HG03378 (cell line): ENCODE measurements around the gene TLE3.
"Not testable (repeated sequence)": the region's sequence is repeated elsewhere in the genome, so short reads cannot be mapped to it uniquely, and the experiment has no call there.

ENCODE experiments used
- ATAC-seq: cut with Tn5 transposase; IDR thresholded peaks from one replicate; pipeline ENCODE4 v1.9.1; 2021; ENCODE audit warnings: mild to moderate bottlenecking, moderate library complexity; ENCODE audit not compliant: unreplicated experiment

The TLE3 gene

DNA sequence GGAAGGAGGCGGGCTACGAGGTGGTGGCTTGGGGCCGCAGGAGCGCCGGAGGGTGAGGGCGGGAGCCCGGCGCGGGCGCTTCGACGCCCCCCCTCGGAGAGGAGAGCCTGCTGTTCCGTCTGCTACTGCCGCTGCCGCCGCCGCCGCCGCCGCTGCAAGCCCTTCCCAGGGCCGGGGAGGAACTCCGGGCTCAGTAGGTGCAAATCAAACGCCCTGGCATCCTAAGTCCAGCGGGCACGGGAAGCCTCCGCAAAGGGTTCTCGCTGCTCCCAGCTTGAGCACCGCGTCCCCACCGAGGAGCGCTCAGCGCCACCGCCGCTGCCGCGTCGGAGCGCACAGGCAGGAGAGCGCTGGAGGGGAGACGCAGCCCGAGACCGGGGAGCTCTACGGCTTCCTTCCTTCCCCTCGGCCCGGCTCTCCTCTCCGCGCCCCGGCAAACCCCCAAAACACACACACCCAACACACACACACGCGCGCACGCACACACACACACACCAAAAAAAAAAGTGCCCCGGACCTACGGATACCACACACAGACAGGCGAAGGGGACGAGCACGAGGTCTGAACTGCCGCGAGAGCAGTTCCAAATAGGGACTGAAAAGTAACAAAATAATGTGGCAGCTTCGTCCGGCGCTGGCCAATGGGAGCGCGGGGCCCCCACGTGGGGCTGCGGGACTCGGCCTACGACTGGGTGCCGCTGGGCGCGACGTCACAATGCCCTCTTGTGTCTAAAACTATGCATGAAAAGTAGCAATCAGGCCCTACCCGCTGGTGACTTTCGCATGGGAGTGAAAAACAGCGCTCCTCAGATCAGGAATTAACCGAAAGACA lies at the start of gene TLE3:
Gene TLE3, minus strand, starts transcription at position 597 of the 832 bp plus-strand sequence. CDS start 1,119 bp downstream, outside the sequence.
- peak; percentile 56 for ATAC-seq

DNA sequence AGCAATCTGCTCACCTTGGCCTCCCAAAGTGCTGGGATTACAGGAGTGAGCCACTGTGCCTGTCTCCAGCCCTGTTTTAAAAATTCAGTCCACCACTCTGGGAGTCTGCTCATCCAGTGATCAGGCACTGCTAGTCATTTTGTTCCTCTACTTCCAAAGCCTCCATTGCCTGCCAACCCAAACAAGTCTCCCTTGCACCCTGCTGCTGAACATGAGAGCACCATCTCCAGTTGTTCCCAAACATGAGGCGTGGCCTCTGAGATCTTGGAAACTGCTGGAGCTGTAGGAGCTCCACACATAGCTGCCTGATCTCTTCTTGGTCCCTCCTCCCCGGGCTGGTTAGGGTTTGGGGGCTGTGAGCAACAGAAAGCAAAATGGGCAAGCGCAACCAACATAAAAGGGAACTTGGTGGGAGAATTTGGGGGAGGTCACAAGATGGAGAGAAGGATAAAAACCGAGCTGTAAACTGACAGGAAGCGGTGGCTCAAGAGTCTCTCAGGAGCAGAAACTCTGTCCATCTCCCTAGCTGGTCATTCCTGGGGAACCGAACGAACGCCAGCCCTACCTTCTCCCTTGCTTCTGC lies 49.6 kb upstream of the TLE3 start:
- ATAC-seq = no peak

DNA sequence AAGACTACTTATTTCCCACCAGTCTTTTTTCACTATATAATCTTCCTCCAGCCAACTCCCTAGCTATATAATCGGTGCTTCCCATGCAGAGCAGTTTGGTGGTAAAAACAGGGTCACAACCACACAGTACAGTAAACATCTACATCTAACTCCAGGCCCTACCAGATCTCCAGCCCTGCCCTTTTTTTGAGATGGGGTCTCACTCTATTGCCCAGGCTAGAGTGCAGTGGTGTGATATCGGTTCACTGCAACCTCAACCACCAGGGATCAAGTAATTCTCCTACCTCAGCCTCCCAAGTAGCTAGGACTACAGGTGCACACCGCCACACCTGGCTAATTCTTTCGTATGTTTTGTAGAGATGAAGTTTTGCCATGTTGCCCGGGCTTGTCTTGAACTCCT lies 49.1 kb upstream of the TLE3 start:
- ATAC-seq = no peak

DNA sequence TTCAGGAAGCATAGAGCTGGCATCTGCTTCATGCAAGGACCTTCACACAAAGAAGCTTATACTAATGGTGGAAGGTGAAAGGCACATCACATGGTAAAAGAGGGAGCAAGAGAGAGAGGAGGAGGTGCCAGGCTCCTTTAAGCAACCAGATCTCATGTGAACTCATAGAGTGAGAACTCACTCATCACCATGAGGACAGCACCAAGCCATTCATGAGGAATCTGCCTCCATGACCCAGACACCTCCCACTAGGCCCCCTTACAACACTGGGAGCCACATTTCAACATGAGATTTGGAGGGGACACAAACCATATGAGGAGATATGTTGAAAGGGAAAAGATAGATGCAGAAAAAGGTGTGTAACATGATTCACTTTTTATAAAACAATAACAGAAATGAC lies 48.4 kb upstream of the TLE3 start:
- ATAC-seq = no peak

DNA sequence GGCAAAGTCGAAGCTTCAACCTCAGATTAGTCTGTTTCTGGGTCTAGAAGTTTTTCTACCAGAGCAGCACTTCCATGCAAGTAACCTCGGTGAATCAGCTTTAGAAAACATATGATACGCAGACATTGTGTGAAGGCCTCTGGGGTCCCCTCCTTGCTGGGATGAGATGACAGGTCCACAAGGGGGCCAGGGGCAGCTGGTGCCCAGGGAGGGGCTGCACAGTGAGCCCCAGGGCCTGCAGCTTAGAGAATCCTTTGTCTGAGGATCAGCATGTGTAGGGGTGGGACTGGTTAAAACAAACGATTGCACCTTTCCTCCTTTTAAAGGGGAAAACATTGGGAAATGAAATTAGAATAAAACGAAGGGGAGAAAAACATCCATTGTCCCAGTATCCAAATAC lies 47.5 kb upstream of the TLE3 start:
- ATAC-seq = no peak

DNA sequence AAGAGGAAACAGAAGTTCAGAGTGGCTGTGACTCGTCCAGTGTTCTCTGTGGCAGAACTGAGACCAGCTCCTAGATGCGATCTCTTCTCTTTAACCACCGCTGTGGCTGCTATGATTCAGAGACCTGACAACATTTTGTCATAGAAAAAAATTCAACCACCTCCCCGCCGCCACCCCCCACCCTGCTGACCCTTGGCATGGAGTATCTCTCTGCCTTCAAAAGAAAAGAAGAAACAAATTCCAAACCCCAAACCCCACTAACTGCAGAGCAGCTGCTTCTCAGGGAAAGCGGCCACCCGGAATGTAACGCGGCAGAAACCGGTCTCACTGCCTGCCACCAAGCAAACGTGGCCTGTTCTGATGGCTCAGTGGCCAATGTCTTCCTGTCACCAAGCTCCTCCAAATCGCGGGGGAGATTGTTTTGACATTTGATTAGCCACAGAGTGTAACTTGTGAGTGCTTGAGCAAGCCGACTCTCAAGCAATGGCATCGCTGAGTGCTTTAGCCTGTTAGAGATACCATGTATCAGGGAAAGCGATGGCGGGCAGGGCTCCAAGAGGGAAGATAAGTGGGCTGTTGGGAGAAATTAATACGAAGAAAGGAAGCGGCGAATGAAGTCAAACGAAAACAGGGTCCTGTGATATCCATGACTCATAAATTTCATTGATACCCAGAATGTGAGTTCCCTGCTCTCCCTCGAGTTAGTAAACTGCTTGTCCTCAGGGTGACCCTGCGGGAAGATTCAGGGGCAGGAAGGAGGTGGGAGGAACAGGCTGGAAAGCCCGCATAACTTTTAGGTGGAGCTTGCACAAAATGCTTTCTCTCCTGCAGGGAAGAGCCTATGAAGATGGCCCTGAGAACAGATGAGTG lies 44.8 kb upstream of the TLE3 start:
- ATAC-seq = no peak

DNA sequence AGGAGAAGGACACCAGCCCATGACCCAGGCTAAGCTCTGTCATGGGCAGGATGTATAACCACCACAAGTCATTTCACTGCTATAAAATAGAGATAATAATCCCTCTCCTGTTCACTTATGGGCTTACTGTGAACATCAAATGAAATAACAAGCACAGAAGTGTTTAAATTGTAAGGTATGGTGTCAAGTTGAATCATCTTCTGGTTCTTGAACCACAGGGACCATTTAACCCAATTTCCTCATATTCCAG lies 44.3 kb upstream of the TLE3 start:
- no peak for ATAC-seq

DNA sequence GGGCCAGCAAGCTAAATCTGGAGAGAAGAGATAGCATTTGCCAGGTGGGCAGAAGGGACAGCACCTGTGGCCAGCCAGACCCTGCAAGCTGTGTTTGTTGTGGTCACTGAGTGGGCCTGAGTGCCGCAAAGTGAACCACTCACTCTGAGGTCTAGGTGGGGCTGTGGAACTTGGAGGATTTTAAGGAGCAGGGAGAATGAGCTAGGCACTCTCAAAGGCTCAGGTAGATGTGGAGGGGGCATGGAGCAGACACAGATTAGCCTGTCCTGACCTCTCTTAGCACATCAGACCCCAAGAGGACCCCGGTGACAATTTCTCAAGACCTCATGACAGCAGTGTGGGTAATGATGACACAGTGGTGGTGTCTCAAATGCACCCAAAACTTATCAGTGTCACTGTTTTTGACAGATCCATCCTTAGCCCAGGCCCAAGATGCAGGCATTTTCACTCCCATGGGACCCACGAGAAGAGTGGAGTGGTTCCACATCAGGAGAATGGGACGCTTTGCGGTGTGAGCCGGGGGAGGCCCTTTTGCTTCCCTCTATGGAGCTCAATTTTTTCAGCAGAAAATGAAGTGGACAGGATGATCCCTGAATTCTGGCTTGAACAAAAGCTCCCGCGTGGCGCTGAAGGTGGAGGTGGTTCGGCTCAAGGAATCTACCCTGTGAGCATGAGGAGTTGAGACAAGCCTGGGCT lies 43.8 kb upstream of the TLE3 start:
- ATAC-seq = no peak

DNA sequence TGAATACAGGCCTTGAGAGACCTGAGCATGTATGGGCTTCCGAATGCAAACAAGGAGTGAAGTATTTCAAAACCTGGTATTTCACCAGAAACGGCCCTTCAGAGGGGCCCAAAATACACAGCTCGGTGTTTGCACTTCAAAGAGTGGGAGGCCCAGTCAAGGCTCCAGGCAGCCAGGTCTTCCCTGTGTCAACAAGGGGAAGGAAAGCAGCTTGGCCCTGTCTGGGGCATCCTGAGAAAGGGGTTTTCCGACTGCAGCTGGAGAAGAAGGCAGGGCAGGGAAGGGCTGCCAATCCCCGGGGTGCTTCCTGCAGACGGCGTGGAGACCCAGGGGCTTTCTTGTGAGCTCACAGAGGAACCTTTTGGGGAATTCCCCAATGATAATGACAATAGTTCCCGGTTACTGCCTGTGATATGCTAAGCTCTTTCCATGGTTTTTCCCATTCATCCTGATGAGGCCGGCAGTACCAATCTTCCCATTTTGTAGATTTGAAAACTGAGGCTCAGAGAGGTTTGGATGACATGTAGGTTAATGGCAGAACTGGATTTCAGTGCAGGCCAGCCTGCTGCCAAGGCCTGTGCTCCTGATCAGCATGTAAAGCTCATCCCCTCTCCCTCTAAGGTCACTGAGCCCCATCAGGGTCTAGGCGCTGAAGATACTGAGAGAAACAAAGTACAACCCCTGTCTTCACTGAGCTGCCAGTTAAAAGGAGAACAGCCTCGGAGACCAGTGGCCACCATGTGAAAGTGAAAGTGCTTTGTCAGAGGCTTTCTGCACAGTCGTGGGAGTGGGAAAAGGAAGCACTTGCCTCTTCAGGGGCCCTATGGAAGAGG lies 43.0 kb upstream of the TLE3 start:
- no peak for ATAC-seq

DNA sequence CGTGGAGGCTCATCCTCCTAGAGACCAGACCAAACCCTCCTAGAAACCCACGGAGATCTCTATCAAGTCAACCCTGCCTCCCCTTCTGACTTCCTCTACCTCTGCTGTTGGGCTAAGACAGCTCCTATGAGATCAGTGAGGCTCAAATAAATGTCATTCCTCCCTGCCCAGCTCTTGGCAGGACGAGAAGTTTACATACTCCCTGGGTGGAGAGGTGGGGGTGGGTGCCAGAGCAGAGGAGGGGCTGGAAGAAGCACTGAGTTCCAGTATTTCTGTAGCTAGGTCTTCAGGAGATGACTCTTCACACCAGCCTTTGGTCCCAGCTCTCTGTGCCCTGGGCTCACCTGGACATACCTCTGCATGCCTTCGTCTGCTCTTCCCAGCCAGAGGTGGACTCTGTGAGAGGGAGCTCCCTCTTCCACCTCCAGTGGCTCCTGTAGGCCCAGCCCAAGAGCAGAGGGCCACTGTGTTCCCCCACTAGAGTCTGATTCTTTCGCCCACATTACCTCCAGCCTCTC lies 42.4 kb upstream of the TLE3 start:
- no peak for ATAC-seq

DNA sequence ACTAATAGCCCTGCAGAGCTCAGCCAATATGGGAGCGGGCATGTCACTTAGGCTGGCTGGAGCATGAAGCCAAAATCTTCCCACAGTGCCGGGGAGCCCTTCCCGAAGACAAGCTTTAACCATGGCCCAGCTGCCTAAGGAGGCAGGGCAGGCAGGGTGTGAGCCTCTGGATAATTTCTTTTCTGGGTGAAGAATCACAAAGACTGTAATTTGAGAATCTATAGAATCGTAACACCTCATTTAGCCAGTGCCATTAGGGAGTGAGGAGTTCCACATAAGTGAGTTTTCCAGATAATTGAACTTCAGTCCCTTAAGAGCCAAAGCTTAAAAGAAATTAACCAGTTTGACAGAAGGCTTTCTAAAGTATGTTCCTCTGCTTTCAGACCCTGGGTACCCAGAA lies 40.2 kb upstream of the TLE3 start:
- ATAC-seq = no peak

DNA sequence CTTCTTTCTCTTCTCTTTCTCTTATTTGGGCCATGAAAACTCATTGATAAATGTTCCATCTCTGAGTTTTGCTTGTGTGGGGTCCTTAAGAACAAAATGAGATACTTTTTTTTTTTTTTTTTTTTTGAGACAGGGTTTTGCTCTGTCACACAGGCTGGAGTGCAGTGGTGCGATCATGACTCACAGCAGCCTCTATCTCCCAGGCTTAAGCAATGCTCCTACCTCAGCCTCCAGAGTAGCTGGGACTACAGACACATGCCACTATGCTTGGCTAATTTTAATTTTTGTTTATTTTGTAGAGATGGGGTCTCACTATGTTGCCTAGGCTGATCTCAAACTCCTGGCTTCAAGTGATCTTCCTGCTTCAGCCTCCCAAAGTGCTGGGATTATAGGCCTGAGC lies 39.3 kb upstream of the TLE3 start:
- ATAC-seq = not testable (repeated sequence)

DNA sequence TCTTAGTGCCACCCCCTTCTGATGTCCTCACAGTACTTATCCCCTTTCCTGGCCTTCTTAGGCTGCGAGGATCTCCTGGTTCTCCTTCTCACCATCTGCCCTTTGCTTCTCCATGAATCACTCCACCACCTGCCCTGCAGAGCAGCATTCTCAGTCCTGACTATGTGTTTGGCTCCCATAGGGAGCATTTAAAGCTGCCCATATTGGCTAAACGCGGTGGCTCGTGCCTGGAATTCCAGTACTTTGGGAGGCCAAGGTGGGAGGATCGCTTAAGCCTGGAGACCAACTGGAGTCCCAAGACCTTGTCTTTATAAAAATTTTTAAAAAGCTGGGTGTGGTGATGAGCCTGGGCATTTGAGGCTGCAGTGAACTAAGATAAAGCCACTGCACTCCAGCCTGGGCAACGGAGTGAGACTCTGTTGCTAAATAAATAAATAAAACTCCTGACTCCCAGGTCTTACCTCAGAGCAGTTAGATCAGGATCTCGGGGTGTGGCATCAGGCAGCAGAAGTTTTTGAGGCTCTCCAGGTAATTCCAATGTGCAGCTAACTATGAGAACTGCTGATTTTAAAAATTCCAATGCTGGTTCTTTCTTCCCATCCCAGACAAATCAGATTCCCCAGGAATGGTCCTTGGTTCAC lies 36.2 kb upstream of the TLE3 start:
- ATAC-seq = no peak

DNA sequence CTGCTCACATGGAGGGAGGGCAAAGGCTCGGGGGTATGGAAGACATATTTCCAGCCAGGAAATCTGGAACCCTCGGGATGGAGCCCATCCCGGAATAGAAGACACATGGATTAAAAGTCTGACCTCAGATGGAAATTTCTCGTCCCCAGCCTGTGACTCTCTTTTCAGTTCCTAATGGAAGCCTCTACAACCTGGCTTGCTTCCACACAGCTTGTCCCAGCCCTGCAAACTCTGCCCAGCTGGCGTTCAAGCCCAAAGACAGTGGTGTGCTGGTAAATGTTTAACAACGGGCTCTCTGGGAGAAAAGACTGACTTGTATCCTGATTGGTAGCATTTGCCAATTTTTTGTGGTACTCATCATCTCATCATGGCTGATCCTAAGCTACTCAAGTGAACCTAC lies 35.6 kb upstream of the TLE3 start:
- ATAC-seq = no peak

DNA sequence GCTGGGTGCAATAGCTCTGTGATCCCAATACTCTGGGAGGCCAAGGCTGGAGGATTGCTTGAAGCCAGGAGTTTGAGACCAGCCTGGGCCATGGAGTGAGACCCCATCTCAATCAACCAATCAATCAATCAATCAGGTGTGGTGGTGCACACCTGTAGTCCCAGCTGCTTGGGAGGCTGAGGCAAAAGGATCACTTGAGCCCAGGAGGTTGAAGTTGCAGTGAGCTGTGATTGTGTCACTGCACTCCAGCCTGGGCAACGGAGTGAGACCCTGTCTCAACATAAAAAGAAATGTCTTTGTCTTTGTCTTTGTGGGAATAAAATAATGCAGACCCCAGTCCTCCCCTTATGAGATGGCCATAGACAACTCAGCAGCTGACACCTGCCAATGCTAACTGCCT lies 34.9 kb upstream of the TLE3 start:
- ATAC-seq = no peak

DNA sequence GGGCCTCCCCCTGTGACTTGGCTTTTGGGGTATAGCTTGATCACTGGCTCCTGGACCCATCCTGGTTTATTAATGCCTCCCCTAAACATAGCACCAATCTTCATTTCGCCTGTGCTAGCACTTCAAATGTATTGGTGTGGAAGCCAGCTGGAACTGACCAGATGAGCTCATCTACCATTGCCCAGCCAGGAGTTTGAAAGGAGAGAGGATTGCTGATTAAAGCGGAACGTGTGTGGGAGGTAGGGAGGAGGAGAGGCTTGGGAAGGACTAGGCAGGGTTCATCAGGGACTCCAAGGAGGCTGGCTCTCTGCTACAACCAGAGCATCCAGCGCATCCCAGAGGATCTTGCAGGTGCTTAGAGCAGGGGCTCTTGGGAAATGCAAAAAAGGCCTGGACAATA lies 34.4 kb upstream of the TLE3 start:
- no peak for ATAC-seq

DNA sequence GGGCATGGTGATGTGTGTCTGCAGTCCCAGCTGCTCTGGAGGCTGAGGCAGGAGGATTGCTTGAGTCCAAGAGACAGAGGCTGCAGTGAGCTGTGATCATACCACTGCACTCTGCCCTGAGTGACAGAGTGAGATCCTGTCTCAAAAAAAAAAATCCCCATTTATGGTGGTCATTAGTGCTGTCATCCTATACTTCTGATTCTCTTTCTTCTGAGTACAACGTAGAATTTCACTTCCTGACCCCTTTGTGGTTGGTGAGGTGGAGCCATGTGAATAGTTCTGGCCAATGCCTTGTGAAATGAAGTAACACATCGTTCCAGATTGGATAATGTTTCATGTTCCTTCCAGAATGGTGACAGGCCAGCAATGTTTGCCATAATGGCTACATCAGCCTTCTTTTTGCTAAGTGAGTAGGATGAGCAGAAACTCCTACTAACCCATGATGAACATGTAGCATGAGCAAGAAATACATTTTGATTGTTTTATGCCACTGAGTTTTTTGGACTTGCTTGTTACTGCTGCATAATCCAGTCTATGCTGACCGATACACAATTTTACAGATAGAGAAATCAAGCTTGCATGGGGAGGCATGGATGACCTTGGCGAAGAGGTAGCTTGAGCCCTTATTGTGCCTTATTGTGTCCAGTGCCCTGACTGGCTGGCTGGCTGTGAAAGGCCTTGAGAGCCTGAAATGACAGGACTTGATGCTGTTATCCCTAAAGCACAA lies 30.9 kb upstream of the TLE3 start:
- ATAC-seq = no peak

DNA sequence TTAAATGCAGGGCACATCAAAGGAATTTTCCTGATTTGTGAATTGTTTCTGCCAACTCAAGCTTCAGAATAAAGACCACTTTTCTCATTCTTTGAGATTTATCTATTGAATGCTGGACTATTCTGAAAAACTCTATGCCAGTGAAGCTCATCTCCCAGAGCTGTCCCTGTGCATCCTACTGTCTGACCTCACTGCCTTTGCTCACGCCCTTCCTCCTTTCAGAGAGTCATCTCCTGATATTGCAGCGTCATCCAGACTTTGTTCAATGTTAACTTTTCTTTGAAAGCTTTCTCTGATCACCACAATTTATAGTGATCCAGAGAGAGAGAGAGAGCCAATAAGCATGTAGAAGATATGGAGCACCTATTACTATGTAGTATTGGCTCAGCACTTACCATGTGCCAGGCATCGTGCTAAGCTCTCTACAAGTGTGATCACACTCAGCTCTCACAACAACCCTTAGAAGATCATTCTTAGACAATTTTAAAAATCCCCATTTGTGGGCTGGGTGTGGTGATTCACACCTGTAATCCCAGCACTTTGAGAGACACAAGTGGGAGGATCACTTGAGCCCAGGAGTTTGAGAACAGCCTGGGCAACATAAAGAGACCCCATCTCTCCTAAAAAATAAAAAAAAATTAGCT lies 30.2 kb upstream of the TLE3 start:
- no peak for ATAC-seq

DNA sequence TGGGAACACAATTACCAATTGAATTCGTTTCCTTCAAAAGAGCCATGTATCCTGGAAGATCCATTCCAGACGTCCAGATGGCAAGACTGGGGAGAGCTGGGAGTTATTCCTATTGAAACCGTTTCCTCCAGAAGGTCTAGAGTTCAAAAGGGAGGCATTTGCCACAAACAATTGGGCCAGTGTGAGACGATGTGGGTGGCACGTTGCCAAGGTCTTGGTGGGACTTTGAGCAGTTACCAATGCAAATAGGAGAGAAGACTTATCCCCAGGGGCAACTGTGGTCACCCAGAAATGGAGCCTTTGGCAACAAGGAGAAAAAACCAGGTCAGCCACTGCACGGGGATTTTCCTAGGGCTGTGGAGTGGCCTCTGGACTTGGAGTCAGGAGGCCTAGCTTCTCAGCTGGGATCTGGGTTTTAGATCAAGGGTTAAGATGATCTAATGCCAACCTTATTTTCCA lies 29.6 kb upstream of the TLE3 start:
- ATAC-seq = no peak
